Stimulated activated naive B cell treated with anti-CD40 and anti-IgM and Interleukin-4, amounts not matched to agents 10 μg/mL and 1 μg/mL and 100 μg/mL, for 72 hours (primary cell): ENCODE data around the gene MMGT1.

ENCODE experiments used
- ATAC-seq, 2 donors: fragments of 150-1000 bp; cut with Tn5 transposase; replicated peaks; 2 replicates each; pipeline ENCODE4 v1.10.0; 2021; ENCODE audit warnings: moderate library complexity in 1 of 2
- DNase-seq: peaks from one replicate; pipeline ENCODE4 v3.0.0; 2021
- H3K27ac Mint-ChIP-seq: one replicate; pipeline ENCODE4 v1.8.0; 2022; ENCODE audit warnings: mild to moderate bottlenecking, mixed read lengths
- H3K27me3 Mint-ChIP-seq, 2 donors: one replicate each; pipeline ENCODE4 v1.8.0; 2022; ENCODE audit warnings: mixed read lengths in 2 of 2
- H3K36me3 Mint-ChIP-seq, 2 donors: one replicate each; pipeline ENCODE4 v1.8.0; 2022; ENCODE audit warnings: mixed read lengths in 2 of 2, mild to moderate bottlenecking in 1 of 2
- H3K4me1 Mint-ChIP-seq, 2 donors: one replicate each; pipeline ENCODE4 v1.8.0; 2022; ENCODE audit warnings: mixed read lengths in 2 of 2, mild to moderate bottlenecking in 1 of 2
- H3K4me3 Mint-ChIP-seq, 2 donors: one replicate each; pipeline ENCODE4 v1.8.0; 2022; ENCODE audit warnings: mild to moderate bottlenecking in 2 of 2, mixed read lengths in 2 of 2, moderate library complexity in 1 of 2
- H3K9me3 Mint-ChIP-seq, 2 donors: one replicate each; pipeline ENCODE4 v1.8.0; 2022; ENCODE audit warnings: mixed read lengths in 2 of 2, mild to moderate bottlenecking in 1 of 2

Gene MMGT1

GRCh38 chrX:135973548-135974278 is at the start of gene MMGT1:
TSS of gene MMGT1 (minus strand) at chrX:135973988. CDS start at chrX:135973675, 313 bp downstream.
- Mint-ChIP-seq H3K27ac (peak within 1 kb of the TSS; percentile 97), H3K4me3 (peak within 1 kb of the TSS; percentile 96 to 98), H3K4me1 (peaks cover 7 to 18% of the 10 kb centered on the region in 2 donors), H3K36me3 (peaks cover 0 to 9% of the 10 kb centered on the region in 2 donors), H3K9me3 (no peaks in the 10 kb centered on the region), H3K27me3 (no peaks in the 10 kb centered on the region)
- peak; percentile 71 for DNase-seq
- peak; percentile 91 to 96 for ATAC-seq

- DNase-seq (no peak), ATAC-seq (peak; percentile 91 to 92)
- Mint-ChIP-seq H3K4me1 (peaks cover 6 to 13% of the 10 kb centered on the region in 2 donors), H3K27ac (peak overlapping the region; percentile 91), H3K4me3 (peak overlapping the region; percentile 23 to 53), H3K9me3 (no peaks in the 10 kb centered on the region), H3K27me3 (peaks cover 0 to under 1% of the 10 kb centered on the region in 2 donors), H3K36me3 (peaks cover 22 to 24% of the 10 kb centered on the region in 2 donors)
These were observed 48.1 kb upstream of the MMGT1 start for GRCh38 chrX:136021903-136022302.

GRCh38 chrX:136021160-136021559 is 47.4 kb upstream of the MMGT1 start:
- H3K4me1 Mint-ChIP-seq, result peaks cover 6 to 13% of the 10 kb centered on the region in 2 donors
- ATAC-seq (peak; percentile 85 to 86), DNase-seq (no peak)
- H3K27ac Mint-ChIP-seq, result peak overlapping the region; percentile 91
- H3K36me3 Mint-ChIP-seq, result peaks cover 22 to 24% of the 10 kb centered on the region in 2 donors
- no peaks in the 10 kb centered on the region for H3K27me3 Mint-ChIP-seq
- H3K4me3 Mint-ChIP-seq, result no peak overlapping the region
- H3K9me3 Mint-ChIP-seq, result no peaks in the 10 kb centered on the region

GRCh38 chrX:136019226-136019625 is 45.4 kb upstream of the MMGT1 start:
- Mint-ChIP-seq H3K4me3 (no peak overlapping the region), H3K27ac (peak overlapping the region; percentile 68), H3K4me1 (peaks cover 6 to 13% of the 10 kb centered on the region in 2 donors), H3K27me3 (no peaks in the 10 kb centered on the region), H3K36me3 (peaks cover 27 to 28% of the 10 kb centered on the region in 2 donors), H3K9me3 (no peaks in the 10 kb centered on the region)
- ATAC-seq (no peak), DNase-seq (no peak)

- no peak overlapping the region for H3K4me3 Mint-ChIP-seq
- ATAC-seq (no peak), DNase-seq (no peak)
- H3K27ac Mint-ChIP-seq, result no peak overlapping the region
- H3K4me1 Mint-ChIP-seq, result peaks cover 6 to 8% of the 10 kb centered on the region in 2 donors
- H3K9me3 Mint-ChIP-seq, result no peaks in the 10 kb centered on the region
- no peaks in the 10 kb centered on the region for H3K27me3 Mint-ChIP-seq
- peaks cover 30% of the 10 kb centered on the region in 2 donors for H3K36me3 Mint-ChIP-seq
These were observed 43.1 kb upstream of the MMGT1 start for GRCh38 chrX:136016881-136017280.

GRCh38 chrX:136015016-136015415 is 41.2 kb upstream of the MMGT1 start:
- ATAC-seq (no peak), DNase-seq (no peak)
- Mint-ChIP-seq H3K4me3 (no peak overlapping the region), H3K9me3 (no peaks in the 10 kb centered on the region), H3K36me3 (peaks cover 28 to 30% of the 10 kb centered on the region in 2 donors), H3K27ac (no peak overlapping the region), H3K27me3 (no peaks in the 10 kb centered on the region), H3K4me1 (no peaks in the 10 kb centered on the region)

- Mint-ChIP-seq H3K27ac (no peak overlapping the region), H3K4me3 (no peak overlapping the region), H3K4me1 (peaks cover 18 to 43% of the 10 kb centered on the region in 2 donors), H3K27me3 (no peaks in the 10 kb centered on the region), H3K9me3 (peaks cover 0 to 3% of the 10 kb centered on the region in 2 donors), H3K36me3 (peaks cover 9 to 12% of the 10 kb centered on the region in 2 donors)
- ATAC-seq (no peak), DNase-seq (no peak)
These were observed 14.5 kb upstream of the MMGT1 start for GRCh38 chrX:135988245-135988644.

GRCh38 chrX:135985973-135986310 is 12.2 kb upstream of the MMGT1 start:
- Mint-ChIP-seq H3K9me3 (peaks cover 0 to 3% of the 10 kb centered on the region in 2 donors), H3K4me3 (peak overlapping the region; percentile 88 to 96), H3K4me1 (peaks cover 21 to 38% of the 10 kb centered on the region in 2 donors), H3K27ac (peak overlapping the region; percentile 86), H3K27me3 (no peaks in the 10 kb centered on the region), H3K36me3 (peaks cover 3 to 4% of the 10 kb centered on the region in 2 donors)
- ATAC-seq, result no peak
- DNase-seq, result no peak

GRCh38 chrX:135985157-135985972 is 11.6 kb upstream of the MMGT1 start, which contains the start of gene SLC9A6:
TSS of gene SLC9A6 (plus strand) at chrX:135985435. CDS start at chrX:135985659, 224 bp downstream.
- peaks cover 21 to 40% of the 10 kb centered on the region in 2 donors for H3K4me1 Mint-ChIP-seq
- ATAC-seq, result peak; percentile 90 to 93

GRCh38 chrX:135984791-135985156 is 11.0 kb upstream of the MMGT1 start:
- Mint-ChIP-seq H3K4me3 (peak overlapping the region; percentile 65 to 96), H3K36me3 (peaks cover 3 to 4% of the 10 kb centered on the region in 2 donors), H3K27ac (peak overlapping the region; percentile 87), H3K4me1 (peaks cover 20 to 40% of the 10 kb centered on the region in 2 donors), H3K9me3 (peaks cover 0 to 3% of the 10 kb centered on the region in 2 donors), H3K27me3 (no peaks in the 10 kb centered on the region)
- DNase-seq (no peak), ATAC-seq (peak; percentile 5 to 10)

More at GRCh38 chrX:135985157-135985972, 11.6 kb upstream of the MMGT1 start, which contains the start of gene SLC9A6:
- Mint-ChIP-seq H3K27ac (peak within 1 kb of the TSS; percentile 87), H3K9me3 (peaks cover 0 to 3% of the 10 kb centered on the region in 2 donors), H3K27me3 (no peaks in the 10 kb centered on the region), H3K36me3 (peaks cover 3 to 4% of the 10 kb centered on the region in 2 donors), H3K4me3 (peak within 1 kb of the TSS; percentile 88 to 96)
- peak; percentile 43 for DNase-seq

- Mint-ChIP-seq H3K27ac (peak overlapping the region; percentile 87), H3K36me3 (no peaks in the 10 kb centered on the region), H3K4me3 (peak overlapping the region; percentile 65 to 96), H3K9me3 (no peaks in the 10 kb centered on the region), H3K4me1 (peaks cover 18 to 35% of the 10 kb centered on the region in 2 donors), H3K27me3 (no peaks in the 10 kb centered on the region)
- DNase-seq (no peak), ATAC-seq (no peak)
These were observed 10.5 kb upstream of the MMGT1 start for GRCh38 chrX:135984256-135984655.

- ATAC-seq, result no peak
- Mint-ChIP-seq H3K4me3 (peak overlapping the region; percentile 65 to 96), H3K27ac (no peak overlapping the region), H3K27me3 (no peaks in the 10 kb centered on the region), H3K9me3 (no peaks in the 10 kb centered on the region), H3K4me1 (peaks cover 18 to 29% of the 10 kb centered on the region in 2 donors), H3K36me3 (no peaks in the 10 kb centered on the region)
- DNase-seq, result no peak
These were observed 9.1 kb upstream of the MMGT1 start for GRCh38 chrX:135982860-135983259.

GRCh38 chrX:135981668-135982067 is 7.9 kb upstream of the MMGT1 start:
- H3K4me3 Mint-ChIP-seq, result no peak overlapping the region
- no peaks in the 10 kb centered on the region for H3K36me3 Mint-ChIP-seq
- H3K9me3 Mint-ChIP-seq, result no peaks in the 10 kb centered on the region
- H3K4me1 Mint-ChIP-seq, result peaks cover 17 to 29% of the 10 kb centered on the region in 2 donors
- no peaks in the 10 kb centered on the region for H3K27me3 Mint-ChIP-seq
- ATAC-seq, result no peak
- H3K27ac Mint-ChIP-seq, result no peak overlapping the region
- no peak for DNase-seq

GRCh38 chrX:135981010-135981409 is 7.2 kb upstream of the MMGT1 start:
- no peak for ATAC-seq
- Mint-ChIP-seq H3K36me3 (no peaks in the 10 kb centered on the region), H3K9me3 (no peaks in the 10 kb centered on the region), H3K27ac (no peak overlapping the region), H3K4me1 (peaks cover 16 to 29% of the 10 kb centered on the region in 2 donors), H3K4me3 (no peak overlapping the region), H3K27me3 (no peaks in the 10 kb centered on the region)
- no peak for DNase-seq
